SU-DHL-6 (cell line): ENCODE data around the gene KSR1.

Experiments
- EZH2phosphoT487 ChIP-seq: fragments of 200-600 bp; sonication (generic), shearing (Covaris generic); conservative IDR thresholded peaks from 2 replicates; pipeline ENCODE4 v1.6.1; 2018; ENCODE audit warnings: mild to moderate bottlenecking, antibody characterized with exemption, low read length, moderate library complexity, mixed read lengths
- TF ChIP-seq, protein P1 (sequence below): fragments of 200-600 bp; sonication (generic); IDR thresholded peaks from one replicate; pipeline ENCODE4 v1.5.1; 2017; ENCODE audit warnings: antibody characterized with exemption, mild to moderate bottlenecking, low read length, moderate library complexity; ENCODE audit not compliant: insufficient read depth, poor library complexity, severe bottlenecking

GRCh38 chr17:27522028-27522635, 65.9 kb downstream of the KSR1 start:
- TF ChIP-seq, protein P1, sequence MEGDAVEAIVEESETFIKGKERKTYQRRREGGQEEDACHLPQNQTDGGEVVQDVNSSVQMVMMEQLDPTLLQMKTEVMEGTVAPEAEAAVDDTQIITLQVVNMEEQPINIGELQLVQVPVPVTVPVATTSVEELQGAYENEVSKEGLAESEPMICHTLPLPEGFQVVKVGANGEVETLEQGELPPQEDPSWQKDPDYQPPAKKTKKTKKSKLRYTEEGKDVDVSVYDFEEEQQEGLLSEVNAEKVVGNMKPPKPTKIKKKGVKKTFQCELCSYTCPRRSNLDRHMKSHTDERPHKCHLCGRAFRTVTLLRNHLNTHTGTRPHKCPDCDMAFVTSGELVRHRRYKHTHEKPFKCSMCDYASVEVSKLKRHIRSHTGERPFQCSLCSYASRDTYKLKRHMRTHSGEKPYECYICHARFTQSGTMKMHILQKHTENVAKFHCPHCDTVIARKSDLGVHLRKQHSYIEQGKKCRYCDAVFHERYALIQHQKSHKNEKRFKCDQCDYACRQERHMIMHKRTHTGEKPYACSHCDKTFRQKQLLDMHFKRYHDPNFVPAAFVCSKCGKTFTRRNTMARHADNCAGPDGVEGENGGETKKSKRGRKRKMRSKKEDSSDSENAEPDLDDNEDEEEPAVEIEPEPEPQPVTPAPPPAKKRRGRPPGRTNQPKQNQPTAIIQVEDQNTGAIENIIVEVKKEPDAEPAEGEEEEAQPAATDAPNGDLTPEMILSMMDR, result no peak
- no peak for TF ChIP-seq EZH2phosphoT487
